Fibroblast of the conjunctiva (primary cell): Measurements from ENCODE around the gene RANBP1.

Source experiments
- DNase-seq: peaks from one replicate; pipeline ENCODE4 v3.0.0-alpha.2; 2010; ENCODE audit warnings: low read depth

RANBP1 gene

DNA sequence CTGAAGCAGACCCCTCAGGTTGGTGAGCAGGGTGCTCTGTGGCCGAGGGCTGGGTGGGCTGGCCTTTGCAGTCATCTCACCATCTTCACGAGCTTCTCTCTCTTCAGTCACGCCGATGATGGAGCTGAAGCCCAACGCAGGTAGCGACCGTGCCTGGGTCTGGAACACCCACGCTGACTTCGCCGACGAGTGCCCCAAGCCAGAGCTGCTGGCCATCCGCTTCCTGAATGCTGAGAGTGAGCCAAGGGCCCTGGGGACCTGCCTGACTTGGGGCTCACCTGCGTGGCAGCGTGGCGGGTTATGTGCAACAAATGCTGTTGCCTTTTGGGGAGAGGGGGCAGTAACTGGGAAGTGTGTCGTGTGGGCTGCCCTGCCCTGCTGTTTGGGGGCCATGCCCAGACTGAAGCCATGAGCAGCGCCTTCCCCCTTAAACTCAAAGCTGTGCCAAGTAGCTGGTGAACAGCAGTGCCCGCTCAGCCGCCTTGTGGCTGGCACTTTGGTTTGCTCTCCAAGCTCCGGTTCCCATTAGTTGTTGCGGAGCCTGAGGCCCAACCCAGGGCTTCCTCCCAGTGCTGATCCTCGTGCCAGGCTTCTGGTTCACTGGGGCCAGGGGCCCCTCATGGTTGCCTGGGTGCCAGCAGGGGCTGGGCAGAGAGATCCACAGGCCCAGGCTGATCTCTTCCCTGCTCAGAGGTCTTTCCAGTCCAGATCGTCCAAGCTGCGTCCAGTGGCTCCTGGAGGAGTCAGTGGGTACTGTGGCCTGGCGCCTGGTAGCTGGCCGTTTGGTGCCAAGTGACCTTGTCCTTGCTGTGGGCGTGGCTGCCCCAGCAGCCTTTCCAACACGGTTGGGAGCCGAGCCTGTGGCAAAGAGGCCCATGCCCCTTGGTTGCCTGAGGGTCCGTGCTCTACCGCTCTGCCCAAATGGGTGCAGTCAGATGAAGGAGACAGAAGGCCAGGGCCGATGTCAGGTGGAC is 9.6 kb downstream of the RANBP1 start:
- DNase-seq: no peak

DNA sequence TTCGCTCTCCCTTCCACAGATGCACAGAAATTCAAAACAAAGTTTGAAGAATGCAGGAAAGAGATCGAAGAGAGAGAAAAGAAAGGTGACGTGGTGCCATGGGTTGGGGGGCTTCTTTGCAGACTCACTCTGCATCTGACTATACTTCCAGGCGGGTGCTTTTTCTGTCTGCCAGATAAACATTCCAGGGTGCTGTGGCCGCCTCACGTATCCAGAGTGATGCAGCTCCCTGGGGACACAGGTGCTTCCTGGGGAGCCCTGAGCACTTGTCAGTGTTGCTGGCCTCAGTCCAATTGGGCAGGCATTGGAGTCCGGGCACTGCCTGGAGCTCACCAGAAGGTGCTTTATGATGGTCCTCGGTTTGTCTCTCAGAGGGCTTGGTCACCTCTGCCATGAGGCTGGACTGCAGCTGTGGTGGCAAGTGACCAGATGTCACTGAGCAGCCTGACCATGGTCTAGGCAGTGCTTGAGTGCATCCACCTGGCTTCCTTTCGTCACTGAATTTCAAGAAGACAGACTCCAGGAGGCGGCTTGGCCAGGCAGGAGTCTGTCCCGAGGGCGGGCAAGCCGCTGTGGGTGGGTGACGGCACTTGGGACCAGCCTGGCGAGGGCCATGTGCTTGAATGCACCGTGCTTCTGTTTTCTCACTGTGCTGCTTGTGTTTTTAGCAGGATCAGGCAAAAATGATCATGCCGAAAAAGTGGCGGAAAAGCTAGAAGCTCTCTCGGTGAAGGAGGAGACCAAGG is 10.6 kb downstream of the RANBP1 start:
- no peak for DNase-seq

DNA sequence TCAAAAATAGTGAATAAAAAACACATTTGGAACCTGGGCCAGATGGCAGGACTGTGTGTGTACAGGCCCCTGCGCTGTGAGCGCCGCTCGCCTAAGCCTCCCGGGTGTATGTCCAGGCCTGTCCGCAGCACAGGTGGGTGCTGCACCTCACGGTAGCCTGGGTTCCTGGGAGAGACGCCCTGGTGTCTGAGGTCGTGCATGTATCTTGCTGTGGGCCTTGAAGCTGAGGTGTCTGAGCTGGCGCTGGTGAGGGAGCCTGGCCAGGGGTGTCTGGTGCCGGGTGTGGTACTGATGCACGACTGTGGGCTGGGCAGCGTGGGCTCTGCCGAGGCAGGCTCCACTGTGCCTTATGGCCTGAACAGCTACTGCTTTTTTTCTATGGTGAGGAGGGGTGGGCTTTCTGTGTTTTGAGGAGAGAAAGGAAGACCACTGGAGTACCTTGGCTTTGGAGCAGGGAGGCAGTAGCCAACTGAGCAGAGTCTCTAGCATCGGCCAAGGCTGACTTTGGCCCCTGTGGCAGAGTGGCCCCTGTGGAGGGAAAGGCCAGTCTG is 11.5 kb downstream of the RANBP1 start:
- DNase-seq: no peak

DNA sequence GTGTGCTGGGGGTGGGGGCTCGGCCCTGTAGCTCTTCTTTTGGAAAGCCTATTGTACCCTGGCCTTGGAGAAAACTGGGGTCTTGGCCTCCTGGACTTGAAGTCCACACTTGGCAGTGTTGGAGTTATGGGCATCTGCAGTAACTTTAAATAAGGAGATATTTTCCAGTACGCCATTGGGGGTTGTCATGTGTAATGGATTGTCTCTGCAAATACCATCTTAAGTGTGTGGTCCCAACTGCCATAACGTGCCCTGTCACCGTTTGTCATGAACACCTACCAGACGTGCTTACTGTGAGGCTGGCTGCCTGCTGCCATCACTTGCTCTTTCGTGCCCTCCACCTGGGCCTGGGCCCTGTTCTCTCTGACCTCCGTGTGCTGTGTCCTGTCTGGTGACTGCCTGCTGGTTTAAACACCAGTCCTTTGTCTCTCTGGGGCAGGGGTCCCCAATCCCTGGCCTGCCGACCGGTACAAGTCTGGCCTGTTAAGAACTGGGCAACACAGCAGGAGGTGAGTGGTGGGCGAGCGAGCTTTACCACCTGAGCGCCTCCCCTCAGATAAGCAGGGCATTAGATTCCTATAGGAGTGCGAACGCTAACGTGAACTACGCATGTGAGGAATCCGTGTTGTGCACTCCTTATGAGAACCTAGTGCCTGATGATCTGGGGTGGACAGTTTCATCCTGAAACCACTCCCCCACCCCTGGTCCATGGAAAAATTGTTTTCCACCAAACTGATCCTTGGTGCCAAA is 12.1 kb downstream of the RANBP1 start:
- no peak for DNase-seq

DNA sequence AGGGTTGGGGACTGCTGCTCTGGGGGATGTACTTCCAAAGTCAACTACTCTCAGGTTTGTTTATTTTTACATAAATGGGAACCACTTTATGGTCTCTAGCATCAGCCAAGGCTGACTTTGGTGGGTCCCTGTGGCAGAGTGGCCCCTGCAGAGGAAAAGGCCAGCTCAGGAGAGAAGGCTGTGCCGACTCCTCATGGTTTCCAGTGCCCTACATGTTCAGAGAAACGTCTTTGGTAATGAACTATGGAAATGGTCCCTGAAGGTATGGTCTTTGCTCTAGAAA is 12.7 kb downstream of the RANBP1 start:
- no peak for DNase-seq

DNA sequence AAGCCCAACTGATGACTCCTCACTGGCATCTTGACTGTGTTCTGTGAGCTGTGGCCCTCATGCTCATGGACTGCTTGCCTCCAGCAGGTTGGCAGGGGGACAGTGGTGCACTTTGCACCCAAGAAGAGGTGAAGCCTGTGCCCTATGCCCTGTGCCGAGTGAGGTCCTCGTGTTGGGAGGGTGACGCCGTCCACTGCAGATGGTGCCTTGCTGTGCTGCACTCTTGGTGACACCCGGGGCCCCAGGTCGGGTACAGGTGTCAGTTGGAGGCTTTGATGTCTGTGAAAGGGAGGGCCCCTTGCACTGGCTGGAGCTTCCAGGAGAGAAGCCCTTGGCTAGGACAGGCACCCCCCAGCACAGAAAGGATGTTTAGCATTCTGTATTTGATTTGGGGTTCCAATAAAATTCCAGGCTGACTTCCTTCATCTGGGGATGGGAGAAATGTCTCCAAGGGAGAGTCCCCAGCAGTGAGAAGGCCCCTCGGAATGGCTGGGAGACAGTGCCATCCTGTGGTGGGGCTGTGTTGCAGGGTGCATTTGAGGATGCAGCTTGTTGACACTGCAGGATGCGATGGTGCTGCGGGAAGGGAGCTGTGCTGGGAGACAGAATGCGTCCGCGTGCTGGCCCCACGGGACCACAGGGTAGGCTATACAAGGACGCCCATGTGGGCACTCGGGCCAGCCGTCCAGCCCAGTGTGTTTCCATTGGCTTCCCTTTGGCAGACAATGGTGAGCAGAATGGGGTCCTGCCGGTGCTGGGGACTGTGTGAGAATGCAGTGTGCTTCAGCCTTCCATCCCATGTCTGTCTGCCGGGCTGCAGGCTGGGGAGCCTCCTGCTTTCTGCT is 13.2 kb downstream of the RANBP1 start:
- DNase-seq: no peak

DNA sequence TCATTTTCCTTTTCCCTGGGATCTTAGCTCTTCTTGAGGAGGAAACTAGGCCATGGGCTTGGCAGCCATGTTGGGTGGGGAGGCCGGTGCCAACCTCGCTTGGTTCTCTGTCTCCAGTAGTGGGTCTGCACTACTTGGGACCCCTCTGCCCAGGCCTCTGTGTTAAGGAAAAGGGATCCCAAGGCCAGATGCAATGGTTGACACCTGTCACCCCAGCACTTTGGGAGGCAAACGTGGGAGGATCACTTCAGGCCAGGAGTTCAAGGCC is 13.8 kb downstream of the RANBP1 start:
- DNase-seq: no peak

DNA sequence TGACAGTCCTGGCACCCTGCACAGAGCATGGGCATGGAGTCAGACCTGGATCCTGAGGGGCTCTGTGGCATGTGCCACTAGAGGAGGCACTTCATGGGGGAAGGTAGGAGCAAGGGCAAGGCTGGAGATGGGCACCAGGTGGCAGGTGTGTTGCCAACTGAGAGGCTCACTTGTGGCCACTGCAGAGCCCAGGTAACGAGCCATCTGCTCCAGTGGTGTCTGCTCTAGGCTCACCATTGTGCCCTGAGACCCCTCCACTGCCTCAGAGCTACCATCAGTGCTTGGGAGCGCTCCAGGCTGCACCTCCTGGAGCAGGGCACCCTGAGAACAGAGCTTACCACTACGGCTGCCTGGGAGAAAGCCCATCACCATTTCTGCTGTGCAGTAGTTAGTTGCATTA is 14.4 kb downstream of the RANBP1 start:
- no peak for DNase-seq

DNA sequence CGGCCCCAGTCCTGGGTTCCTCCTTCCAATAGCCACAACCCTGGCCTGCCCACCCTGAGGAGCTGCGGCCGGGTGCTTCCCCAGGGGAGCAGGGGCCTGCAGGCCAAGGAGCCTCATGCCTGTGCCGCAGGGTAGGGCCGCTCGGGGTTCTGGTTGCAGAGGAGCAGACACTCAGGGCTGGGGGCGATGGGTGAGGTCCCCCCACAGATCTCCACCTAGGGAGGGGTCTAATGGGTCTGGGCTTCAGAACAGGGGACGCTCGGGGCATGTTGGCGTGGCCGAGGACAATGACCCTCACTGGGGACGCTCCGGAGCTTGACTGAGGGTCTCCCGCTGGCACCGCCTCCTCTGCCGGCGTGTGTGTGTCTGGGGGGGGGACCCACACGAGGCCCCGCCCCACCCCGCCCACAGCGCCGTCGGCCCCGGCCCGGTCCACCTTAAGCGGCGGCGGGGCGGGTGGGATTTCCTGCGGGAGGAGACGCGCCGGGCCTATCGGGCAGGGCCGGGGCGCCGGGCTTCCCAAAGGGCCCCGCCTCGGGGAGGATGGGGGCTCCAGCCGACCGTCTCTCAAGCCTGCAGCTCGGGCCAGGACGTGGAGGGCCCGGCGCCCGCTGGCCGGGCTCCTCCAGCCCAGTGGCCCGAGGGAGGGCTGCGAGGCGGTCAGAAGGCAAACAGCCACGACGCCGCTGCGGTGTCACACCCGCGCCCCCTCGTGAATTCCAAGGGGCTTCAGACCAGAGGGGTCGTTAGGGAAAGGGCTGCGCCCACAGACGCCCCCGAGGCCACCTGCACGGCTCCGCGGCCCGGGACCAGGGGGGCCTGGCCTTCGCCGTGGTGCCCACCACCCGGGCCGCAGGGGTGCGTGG is 15.1 kb downstream of the RANBP1 start:
- DNase-seq: peak; percentile 43

DNA sequence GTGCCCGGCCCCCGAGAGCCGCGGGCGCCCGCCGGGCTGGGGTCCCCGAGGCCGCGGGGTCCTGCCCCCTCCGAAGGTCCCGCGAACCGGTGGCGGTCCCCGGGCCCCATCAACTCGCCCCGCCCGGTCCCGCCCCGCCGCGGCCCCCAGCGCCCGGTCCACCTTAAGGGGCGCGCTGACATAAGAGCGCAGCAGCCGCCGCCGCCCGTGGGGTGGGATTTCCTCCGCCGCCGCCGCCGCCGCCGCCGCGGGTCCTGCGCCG is 15.6 kb downstream of the RANBP1 start, which contains the start of gene ZDHHC8:
Gene ZDHHC8, plus strand, starts transcription at position 208 of the 262 bp plus-strand sequence. CDS start 144 bp downstream, outside the sequence.
- DNase-seq: no peak

DNA sequence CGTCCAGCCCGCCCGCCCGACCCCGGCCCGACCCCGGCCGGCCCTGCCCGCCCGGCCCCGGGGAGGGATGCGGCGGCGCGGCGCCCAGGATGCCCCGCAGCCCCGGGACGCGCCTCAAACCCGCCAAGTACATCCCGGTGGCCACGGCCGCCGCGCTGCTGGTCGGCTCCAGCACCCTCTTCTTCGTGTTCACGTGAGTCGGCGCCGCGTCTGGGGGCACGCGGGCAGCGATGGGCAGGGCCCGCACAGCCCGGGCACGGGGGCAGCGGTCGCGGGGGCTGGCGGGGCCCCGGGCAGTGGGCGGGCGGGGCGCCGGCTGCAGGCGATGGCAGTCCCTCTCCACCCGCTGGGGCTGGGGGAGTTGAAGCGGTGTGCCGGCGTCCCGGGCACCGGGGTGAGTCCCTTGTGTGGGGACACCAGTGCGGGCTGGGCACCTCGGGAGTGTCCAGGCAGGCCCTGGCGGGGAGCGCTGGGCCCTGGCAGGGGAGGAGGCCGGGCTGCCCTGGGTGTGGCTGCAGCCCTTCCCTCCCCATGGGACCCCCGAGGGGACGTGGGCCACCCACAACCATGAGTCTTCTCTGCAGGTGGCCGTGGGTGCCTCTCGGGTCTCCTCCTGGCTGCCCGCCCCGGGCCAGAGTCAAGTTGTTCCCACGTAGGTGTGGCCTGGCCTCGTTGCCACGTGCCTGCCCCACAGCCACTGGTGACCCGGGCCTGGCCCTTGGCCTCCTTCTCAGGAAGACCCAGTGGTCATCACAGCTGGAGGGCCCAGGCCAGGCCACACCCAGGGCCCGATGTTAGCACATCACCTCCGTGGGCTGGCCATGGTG is 16.2 kb downstream of the RANBP1 start:
- no peak for DNase-seq

DNA sequence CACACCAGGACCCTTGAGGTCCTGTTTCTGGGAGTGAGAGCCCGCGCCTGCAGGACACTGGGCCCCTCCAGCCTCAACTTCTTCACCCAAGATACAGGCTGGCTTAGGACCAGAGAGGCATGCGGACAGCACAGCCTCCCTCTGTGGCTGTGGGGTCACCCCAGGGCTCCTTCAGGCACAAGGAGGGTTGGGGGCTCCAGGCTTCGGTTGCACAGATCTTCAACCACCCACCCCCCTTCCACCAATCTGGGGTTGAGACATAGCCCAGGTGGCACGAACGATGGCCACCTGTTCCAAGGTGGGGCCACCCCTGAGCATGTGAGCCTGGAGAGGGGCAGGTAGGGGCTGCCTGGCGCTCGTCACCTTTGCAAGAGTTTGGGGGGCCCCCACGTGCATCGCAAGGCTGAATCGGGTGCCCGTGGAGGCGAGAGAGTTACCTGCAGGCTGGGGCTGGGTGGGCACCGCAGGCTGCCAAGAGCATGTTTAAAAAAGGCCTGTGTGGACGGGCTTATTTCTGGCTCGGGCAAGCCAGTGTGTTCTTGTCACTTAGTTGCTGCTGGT is 16.9 kb downstream of the RANBP1 start:
- no peak for DNase-seq

DNA sequence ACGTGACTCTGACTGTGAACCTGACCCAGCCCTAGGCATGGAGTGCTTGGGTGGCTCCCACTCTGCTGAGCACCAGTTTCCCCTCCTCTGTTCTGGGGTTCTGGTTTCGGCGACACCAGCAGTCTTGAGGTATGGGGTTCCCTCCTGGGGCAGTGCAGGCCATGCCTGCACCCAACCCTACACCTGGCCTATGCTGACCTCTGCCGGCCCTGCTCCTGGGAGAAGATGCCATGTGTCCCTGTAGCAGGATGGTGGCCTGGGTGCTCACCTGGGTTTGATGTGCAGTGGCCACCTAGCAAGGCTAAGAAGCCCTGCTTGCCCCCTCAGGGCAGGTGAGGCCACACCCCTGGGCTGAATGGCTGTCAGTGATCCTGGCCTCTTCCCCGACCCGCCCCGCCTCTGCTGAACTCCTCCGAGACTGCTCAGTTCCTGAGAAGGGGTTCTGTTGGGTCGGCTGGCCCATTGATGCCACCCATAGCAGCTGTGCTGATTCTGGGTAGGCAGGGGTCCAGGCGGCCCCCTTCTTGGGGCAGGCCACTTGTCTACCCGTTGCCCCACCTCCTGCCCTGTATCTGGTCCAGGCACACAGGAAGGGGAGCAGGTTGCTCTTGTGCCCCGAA is 18.1 kb downstream of the RANBP1 start:
- DNase-seq: no peak

DNA sequence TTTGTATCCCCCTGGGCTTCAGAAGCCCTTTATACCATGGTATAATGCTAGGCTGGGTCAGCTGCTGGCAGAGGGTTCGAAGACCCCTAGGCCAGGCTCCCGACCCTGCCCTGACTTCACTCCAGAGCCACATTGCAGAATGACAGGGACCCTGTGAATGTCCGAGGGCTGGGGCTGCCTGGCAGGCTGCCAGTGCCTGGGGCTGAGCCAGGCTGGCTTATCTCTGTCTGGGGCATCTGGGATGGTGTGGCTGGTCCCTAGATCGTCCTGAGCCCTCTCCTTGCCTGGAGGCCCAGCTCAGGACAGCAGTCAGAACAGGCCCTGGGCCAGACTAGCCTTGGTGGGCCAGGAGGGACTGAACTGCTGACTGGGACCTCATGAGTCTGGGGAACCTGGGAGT is 19.4 kb downstream of the RANBP1 start:
- no peak for DNase-seq

DNA sequence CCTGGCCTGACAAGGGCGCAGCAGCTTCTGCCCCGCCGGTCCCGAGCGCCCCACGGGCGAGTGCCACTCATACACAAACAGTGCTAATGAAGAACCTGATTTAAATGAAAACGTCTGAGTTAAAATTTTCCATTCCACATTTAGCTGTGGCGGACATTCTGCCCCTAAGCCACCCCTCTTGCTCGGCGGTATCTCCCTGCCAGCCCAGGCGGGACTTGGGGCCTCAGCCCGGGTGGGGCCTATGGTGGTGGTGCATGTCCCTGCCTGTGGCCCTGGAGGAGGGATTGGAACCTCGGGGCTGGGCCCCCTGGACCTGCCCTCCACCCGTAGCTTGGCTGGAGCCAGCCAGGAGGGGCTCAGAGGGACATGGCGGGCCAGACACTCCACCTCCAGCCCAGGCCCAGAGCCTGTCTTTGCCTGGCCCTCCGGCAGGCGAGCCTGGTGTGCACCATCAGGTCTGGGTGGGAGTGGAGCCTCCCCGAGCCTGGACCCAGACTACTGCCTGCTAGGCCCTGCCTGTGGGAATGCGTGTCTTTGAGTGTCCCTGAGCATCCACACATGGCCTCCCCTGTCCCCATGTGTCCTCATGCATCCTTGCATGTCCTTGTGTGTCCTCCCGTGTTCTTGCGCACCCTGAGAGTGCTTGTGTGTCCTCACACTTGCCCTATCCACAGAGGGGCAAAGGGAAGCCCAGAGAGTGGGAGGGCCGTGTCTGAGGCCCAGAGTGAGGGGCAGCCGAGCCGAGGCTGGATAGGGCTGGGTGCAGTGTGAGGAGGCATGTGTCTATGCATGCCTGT is 20.1 kb downstream of the RANBP1 start:
- DNase-seq: no peak

DNA sequence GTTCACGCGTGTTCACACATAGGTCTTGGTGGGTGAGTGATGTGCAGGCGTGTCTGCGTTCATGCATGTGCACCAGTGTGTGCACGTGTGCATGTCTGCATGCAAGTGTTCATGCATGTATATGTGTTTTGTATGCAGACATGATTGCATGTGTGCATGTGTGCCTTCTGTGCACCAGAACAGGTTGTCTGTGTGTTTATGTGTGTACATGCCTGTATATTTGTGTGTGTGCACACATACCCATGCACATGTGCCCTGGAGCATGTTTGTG is 20.6 kb downstream of the RANBP1 start:
- no peak for DNase-seq

DNA sequence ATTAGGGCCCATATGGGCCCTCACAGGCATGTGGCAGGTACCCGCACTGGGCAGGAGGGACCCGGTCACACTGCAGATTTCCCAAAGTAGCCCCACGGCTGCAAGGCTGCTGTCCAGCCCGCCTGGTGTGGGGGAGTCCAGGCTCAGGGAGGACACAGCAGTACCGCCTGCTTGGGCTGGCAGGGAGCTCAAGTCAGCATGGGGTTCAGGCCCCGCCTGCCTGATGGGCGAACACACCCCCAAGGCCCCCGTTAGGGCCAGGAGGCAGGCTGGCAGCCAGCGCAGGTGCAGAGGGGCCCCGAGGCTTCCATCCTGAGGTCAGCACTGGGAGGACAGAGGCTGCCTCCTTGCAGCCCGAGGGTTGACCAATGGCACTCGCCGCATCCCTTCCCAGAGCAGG is 21.2 kb downstream of the RANBP1 start:
- DNase-seq: no peak

DNA sequence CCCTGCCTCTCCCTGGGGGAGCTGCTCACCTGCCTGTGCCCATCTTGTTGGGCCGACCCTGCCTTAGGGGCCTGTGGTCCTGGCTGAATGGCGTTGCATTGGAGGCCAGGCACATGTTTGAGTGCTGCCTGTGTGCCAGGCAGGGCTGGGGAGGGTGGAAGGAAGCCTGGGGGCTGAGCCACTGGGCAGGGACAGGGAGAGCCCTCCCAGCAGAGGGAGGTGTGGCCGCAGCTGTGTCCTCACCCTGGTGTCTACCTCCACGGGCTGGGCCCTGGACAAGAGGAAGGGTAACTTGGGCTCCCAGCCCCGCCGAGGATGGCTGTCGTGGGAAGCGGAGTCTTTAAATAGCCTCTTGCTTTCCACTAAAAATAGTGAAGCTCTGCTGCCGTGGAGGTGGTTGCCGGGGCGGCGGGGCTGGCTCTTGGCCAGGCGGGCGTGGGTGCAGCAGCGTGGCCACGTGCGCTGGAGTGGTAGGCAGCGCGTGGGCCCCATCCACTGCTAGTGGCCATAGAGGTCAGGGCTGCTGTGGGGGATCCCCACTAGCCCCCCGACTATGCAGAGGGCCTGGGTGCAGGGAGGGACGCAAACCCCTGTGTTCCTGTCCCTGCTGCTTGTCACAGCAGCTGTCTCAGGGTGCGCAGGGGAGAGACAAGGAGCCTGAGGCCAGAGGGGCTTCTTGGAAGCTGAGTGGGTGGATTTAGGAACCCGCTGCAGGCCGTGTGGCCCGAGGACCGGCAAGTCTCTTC is 21.9 kb downstream of the RANBP1 start:
- no peak for DNase-seq
